Eye (tissue), 1 donor: ENCODE measurements around the gene MIER3.
"Not testable (repeated sequence)": the region's sequence is repeated elsewhere in the genome, so short reads cannot be mapped to it uniquely, and the experiment has no call there.

Source experiments
- DNase-seq: peaks from one replicate; pipeline ENCODE4 v3.0.0-alpha.2; 2015

MIER3 gene

GRCh38 chr5:56951946-56952691, at the start of gene MIER3:
Gene MIER3, minus strand, starts transcription at chr5:56952123. Its CDS starts 21 bp downstream, at chr5:56952102.
- DNase-seq, result peak; percentile 93

GRCh38 chr5:56995596-56995995, 43.7 kb upstream of the MIER3 start:
- no peak for DNase-seq

GRCh38 chr5:56993241-56993640, 41.3 kb upstream of the MIER3 start:
- no peak for DNase-seq

GRCh38 chr5:56989676-56990075, 37.8 kb upstream of the MIER3 start:
- DNase-seq, result no peak

- DNase-seq, result no peak
These were observed 36.6 kb upstream of the MIER3 start for GRCh38 chr5:56988490-56988889.

GRCh38 chr5:56987171-56987570, 35.2 kb upstream of the MIER3 start:
- no peak for DNase-seq

- DNase-seq, result no peak
These were observed 34.7 kb upstream of the MIER3 start for GRCh38 chr5:56986626-56986947.

GRCh38 chr5:56985936-56986625, 34.2 kb upstream of the MIER3 start:
- no peak for DNase-seq

GRCh38 chr5:56984445-56984844, 32.5 kb upstream of the MIER3 start:
- DNase-seq, result no peak

- no peak for DNase-seq
These were observed 31.9 kb upstream of the MIER3 start for GRCh38 chr5:56983593-56984361.

- DNase-seq, result peak; percentile 2
These were observed 29.8 kb upstream of the MIER3 start for GRCh38 chr5:56981548-56982315.

- no peak for DNase-seq
These were observed 28.0 kb upstream of the MIER3 start for GRCh38 chr5:56979968-56980367.

- not testable (repeated sequence) for DNase-seq
These were observed 27.6 kb upstream of the MIER3 start for GRCh38 chr5:56979526-56979925.

GRCh38 chr5:56977822-56978221, 25.9 kb upstream of the MIER3 start:
- no peak for DNase-seq

GRCh38 chr5:56977021-56977420, 25.1 kb upstream of the MIER3 start:
- DNase-seq, result no peak

- no peak for DNase-seq
These were observed 22.3 kb upstream of the MIER3 start for GRCh38 chr5:56974241-56974640.

- DNase-seq, result no peak
These were observed 21.6 kb upstream of the MIER3 start for GRCh38 chr5:56973473-56973872.

- DNase-seq, result no peak
These were observed 19.4 kb upstream of the MIER3 start for GRCh38 chr5:56971275-56971674.

- no peak for DNase-seq
These were observed 12.2 kb upstream of the MIER3 start for GRCh38 chr5:56964173-56964572.

- DNase-seq, result no peak
These were observed 11.3 kb upstream of the MIER3 start for GRCh38 chr5:56963246-56963645.

GRCh38 chr5:56962286-56962685, 10.4 kb upstream of the MIER3 start:
- no peak for DNase-seq

- no peak for DNase-seq
These were observed 9.8 kb upstream of the MIER3 start for GRCh38 chr5:56961746-56962145.

GRCh38 chr5:56959326-56959725, 7.4 kb upstream of the MIER3 start:
- DNase-seq, result no peak
